Fibroblast of skin of right quadriceps (primary cell): ENCODE data around the gene SMCO2.

Experiments used
- DNase-seq: peaks from one replicate; pipeline ENCODE4 v3.0.0-alpha.2; 2013

SMCO2 gene

DNA sequence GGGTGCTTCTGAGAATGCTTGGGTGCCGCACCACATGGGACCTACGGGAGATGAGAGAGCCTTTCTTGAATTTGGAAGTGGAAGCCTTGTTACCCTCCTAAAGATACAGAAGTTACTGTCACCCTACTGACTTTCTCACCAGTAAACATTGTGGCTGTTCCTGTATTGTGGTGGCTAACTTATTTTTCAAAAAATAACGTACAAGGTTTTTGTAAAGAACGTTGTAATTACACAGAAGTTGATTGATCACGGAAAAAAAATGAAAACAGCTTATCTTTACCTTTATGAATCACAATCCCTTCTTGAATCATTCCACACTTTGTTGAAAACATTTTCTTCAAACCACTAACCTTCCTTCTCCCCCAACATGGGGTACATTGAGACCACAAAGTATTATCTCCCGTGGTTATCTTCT lies 55.5 kb downstream of the SMCO2 start:
- no peak for DNase-seq

DNA sequence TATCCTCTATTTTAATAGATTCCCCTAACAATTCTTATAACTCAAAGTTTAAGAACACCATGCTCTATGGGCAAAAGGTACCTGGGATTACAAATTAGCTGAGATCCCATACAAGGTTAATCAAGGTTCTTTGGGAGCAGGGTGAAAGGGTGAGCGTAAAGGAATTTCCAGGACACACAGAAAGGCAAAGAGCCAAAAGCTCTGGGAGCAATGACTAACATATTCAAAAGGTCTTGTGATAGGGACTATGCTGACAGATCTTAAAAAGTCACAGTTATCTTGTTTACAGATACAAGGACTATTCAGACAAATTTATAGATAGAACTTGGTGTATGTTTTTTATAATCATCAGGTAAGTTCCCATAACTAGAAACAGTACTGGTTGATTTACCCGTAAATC lies 58.0 kb downstream of the SMCO2 start:
- peak; percentile 49 for DNase-seq

DNA sequence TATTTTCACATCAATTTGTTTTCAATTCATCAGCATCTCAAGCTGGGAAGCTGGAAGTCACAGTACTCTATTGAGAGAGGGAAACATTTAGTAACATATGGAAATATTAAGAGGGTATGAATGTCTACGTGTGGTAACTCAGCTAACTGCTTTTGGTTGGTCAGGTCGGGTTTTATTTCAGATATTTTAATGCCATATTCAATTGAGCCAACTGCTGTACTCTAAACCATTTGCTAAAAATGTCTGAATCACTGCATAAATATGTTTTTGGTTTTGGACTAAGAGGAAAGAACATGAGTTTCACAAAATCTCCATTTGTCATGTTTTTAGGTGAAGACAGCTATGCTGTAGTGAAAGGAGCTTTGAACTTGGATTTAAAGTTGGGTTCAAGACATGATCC lies 58.6 kb downstream of the SMCO2 start:
- DNase-seq, result peak; percentile 93

DNA sequence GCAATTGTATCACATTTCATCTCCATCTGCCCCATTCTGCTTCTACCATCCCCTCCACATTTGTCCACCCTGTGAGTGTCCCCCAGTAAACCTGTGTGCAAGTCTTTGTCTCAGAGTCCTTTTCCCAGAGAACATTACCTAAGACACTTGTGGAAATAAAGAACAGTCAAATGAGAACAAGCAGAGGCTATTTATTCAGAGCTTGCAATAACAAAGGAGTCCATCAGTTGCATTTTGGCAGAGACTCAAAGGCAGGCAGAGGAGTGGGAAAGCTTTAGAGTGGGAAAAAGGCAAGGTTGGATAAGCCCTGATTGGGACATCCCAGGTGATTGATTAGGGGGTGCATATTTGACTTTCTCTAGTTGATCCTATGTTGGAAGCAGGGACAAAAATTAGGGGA lies 59.2 kb downstream of the SMCO2 start:
- no peak for DNase-seq

DNA sequence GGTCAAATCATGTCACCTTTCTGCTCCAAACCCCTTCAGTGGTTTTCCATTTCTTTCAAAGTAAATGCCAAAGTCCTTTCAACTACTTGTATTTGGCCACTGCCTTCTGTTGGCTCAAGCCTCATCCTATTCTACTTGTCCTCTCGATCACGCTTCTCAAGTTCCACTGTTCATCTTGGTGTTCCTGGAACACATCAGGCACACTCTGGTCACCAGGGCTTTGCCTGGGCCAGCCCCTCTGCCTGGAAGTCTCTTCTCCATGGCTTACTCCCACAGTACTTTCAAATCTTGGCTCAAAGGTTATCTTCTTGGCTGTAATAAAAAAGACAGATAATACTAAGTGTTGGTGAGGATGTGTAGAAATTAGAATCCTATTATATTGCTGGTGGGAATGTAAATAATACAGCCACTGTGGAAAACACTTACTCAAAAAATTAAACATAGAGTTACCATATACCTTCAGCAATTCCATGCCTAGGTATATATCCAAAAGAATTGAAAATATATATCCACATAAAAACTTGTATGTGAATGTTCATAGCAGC lies 60.2 kb downstream of the SMCO2 start:
- no peak for DNase-seq

DNA sequence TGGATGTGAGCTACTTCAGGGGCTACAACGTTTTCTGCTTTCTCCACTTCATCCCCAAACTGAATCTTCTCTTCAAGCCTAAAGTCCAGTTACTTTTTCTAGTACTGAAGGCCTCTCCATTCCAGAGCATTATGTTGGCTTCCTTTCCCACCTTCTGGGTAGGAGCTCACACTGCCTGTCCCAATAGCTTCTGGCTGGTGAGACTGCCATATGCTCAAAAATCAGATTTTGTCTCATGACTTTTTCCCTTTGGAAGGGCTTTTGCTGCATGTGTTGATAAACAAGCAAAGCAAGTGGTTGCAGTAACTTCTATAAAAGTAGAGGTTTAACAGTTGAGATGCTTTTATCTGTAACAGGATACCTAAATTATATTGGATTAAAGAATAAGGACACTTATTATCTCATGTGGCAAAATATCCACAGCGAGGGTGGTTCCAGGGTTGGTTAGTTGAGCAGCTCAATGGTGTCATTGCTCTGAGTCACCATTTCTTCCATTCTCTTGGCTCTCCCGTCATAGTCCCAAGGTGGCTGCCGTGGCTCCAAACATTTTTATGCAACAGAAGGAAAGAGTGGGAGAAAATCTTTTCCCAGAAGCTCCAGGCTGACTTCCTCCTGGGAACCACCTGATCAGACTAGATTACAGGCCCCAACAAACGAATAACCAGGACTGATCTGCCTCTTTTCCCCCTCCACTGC lies 62.3 kb downstream of the SMCO2 start:
- no peak for DNase-seq

DNA sequence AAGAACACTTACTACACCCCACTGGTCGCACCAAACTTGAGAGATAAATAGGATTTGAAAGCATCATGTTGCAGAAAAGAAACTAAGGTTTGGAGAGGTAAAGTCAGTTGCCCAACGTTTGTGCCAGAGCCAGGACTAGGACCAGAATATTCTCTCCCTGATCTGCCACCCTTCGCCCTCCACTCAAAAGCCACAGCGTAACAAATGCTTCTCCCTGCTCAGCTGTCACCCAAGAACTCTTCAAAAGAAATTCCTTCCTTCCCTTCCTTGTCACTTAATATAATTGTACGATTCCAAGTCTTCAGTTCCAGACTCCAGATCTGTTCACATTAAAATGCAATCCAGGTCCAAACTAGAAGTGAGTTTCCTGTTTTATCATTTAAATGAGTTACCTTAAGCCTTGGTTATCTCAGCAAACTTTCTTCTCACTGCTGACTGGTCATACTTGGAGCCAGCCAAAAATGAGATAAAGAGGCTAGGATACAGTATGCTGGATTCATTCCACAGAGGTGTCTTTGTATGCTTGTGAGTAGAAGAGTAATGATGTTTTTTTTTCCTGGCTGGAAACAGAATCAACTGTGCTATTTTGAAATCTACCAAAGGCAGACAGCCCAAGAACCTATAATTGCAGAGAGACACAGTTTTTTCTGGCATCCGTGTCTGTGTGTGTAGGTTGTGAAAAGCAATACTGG lies 64.6 kb downstream of the SMCO2 start:
- DNase-seq, result peak; percentile 46

DNA sequence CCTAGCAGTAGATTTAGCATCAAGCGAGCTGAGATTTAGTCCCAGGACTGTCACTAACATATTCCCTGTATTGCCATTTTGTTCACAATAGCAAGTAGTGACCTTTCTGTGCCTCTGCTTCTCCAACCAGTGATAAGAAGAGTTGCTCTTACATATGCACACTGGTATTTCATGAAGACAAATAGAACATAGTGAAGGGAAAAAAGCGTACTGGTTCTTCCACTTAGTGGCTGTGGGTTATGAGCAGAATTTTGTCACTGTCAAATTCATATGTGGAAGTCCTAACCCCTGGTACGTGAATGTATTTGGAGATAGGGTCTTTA lies 65.1 kb downstream of the SMCO2 start:
- no peak for DNase-seq

DNA sequence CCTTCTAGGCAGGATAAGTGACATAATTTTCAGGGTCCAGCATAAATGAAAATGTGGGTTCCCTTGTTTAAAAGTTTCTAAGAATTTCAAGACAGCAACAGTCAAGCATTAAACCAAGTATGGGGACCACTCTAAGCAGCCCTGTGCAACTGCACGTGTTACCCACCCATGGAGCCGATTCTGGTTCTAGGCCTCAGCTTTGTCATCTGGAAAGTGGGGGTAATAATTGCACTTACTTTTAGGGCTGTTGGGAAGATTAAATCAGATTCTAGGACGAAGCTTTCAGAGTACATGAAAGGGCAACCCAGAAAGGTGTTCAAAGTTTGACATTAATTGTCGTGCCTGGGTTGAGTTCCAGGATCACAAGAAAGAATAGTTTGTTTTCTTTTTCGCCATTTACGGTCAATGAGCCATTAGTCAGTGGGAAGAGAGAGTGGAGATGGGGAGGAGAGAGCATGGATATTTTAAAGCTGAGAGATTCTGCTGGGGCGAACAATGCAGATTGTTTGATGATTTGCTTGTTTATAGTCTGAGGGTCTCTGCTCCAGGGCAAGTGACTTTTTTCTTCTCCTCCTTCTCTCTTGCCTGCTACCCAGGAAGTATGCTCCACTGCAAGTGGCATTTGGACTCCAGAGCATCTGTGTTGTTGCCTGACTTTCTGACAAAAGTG lies 66.8 kb downstream of the SMCO2 start:
- no peak for DNase-seq

DNA sequence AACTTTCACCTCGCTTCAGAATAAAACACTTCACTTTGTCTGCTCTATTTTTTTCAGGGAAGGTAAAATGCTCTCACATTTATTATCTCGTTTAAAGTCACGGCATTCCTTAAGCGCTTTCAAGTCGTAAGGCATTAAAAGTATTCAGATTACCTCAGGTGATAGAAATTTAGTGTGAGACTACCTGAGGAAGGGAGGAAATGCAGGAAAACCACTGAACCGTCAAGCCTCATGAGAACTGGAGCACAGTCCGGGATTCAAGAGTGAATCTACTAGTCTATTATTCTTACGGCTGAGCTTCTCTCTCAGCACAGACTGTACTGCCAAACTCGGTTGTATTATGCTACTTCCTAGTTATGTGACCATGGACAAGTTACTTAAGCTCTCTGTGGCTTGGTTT lies 69.1 kb downstream of the SMCO2 start:
- no peak for DNase-seq

DNA sequence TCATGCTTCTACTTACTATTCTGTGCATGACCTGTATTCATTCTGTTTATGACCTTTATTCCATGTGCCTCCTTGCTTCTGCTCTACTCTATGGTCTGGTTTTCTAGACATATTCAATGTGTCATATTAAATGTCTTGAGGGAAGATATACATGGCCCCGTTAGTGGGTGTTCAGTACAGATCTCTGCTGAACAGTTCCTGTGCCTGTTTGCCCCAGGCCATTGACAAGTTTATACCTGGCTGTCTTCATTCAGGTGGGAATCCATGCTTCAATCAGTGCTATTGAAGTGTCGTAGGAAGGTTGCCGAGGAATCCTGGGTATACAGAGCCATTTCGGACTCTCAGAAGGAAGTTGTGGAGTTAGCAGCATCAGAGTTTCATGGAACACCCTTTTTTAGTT lies 70.1 kb downstream of the SMCO2 start:
- DNase-seq, result no peak

DNA sequence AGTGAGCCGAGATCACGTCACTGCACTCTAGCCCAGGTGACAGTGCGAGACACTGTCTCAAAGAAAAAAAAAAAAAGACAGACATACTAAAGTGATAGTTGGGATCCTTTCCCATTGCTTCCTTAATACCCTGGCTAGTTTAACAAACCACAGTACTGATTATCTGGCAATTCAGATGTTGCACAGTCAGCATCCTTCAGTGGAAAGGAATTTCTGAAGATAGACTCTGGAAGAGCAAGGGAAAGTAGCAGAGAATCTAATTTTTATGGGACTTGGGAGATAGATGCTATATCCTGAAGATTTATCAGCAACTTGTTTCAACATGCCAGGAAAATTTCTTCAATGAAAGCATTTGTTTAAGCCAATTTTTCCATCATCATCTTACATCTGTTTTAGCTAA lies 71.0 kb downstream of the SMCO2 start:
- DNase-seq, result peak; percentile 31

DNA sequence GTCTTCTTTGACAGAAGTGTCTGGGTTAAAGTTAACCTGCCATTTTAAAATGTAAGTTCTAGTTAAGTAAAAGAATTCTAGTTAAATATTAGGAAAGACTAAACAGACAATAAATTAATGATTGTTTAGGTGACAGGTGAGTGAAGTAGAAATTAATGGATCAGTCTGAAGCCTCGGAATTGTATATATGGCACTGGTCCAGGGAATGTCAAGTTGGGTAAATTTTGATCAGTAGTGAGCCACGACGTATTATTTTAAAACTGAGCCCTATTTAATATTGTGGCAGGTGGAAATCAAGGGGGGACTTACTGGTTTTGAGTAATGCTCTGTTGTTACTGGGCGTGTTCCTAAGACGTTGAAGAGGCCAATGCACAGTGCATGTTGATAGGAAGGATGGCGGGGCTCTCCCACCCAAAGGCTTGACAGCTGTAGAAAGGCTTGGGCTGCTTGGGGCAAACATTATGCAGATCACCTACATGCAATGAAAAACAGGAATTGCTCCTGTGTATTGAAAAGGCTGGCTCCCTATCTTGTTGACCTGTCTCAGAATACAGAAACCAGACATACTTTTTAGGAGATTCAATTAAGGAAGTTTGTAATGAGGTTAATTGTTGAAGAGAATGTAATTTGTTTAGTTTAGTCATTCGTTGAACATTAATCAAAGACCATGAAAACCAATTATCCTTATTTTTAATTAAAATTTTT lies 71.6 kb downstream of the SMCO2 start:
- no peak for DNase-seq

DNA sequence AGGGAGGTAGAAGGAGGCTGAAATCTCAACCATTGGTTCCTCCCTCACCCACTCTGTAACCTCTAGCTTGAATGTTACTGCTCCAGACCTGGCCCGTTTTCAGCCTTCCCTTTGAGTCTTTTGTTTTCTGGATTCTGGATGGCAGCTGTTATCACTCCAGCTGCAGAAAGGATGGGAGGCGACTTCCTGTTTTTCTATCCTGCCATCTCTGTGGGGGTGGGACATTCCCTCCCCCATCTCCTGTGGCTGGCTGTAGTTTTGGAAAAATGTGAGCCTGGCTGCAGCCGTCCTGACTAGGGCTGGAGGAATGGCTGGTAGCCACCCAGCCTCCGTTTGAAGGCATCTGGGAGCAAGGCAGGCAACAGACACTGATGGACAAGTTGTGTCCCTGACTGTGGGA lies 74.5 kb downstream of the SMCO2 start:
- peak; percentile 57 for DNase-seq

DNA sequence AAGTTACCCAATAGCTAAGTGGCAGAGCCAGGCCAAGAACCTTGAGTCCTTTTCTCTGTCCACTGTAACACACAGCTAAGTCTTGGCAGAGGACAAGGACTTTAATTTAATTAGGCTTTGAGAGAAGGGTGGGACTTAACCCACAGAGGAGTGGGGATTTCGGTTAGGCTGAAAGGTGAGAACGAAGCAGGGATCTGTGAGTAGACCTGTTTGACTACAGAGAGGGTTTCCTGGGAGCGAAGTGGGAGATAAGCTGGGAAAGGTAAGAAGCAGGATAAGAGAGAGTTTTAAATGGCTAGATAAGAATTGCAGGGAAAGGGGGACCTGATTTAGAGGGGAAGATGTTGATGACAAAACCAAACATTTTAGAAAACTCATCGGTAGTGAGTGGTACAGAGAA lies 75.4 kb downstream of the SMCO2 start:
- DNase-seq, result no peak

DNA sequence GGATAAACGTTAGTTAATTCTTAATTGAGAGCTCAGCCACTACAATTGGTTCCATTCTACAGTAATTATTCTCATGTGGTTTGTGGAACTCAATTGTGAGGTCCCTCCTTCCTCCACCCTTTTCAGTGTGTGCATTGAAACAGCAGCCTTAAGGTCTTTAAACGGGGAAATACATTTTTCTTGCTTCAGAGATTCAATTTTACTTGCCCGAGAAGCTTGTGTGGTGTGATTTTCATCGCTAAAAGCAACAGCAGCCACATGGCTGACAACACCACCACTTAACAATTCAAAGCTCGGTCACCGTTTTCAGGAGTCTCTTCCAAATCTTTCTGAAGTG lies 76.7 kb downstream of the SMCO2 start:
- DNase-seq, result no peak

DNA sequence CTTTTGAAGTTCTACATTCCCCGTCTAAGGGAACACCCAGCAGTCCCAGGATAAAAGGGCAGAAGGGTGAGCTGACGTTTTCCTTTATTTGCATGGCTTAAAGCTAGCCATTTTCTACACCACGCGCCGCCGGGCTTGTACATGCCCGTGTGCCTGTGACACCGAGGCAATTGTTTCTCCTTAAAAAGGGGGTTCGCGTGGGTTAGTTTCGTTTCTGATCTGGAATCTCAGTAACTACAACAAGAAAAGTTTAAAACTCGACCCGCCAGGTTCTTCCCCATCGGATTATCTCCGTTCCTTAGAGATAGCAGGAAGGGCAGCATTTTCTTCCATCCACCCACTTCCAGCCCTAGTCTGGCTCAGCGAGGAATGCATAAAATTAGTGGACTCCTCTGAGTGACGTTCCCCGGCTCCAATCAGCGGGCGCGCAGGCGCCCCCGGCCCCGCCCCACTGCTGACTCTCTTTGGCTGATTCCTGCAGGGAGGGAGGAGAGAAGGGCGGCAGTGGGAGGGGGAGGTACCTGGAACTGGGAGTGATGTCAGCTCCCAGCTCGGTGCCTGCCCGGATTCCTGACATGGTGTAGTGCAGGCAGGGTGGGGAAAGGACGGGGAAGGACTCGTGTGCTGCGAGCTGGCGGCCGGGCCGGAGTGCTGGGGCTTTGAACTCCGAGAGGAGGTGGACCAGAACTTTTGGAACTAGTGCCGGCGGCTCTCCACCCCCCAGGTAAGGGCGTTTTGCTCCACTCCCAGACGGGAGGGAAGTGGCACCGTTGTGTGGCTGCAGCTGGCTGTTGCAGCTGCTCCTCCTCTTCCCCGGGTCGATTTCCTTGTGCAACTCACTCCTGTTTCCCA lies 77.3 kb downstream of the SMCO2 start, which contains the start of gene PPFIBP1:
Gene PPFIBP1 (plus strand): TSS at position 565 of the 852 bp plus-strand sequence. CDS start 109,191 bp downstream, outside the sequence.
- DNase-seq, result peak; percentile 99

DNA sequence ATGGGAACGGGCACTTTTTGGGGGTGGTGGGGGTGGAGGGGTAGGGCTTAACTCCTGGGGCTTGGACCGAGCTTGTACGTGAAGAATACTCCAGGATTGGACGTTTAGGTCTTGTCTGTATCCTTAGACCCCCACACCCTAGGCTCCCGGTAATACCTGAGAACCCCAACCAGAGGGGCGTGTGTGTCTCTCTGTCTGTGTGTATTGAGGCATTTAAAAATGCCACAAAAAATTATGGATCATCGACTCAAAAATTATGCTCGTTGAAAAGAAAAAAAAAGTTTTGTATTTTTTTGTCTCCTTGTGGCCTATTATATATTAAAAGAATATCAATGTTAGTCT lies 77.9 kb downstream of the SMCO2 start:
- no peak for DNase-seq

DNA sequence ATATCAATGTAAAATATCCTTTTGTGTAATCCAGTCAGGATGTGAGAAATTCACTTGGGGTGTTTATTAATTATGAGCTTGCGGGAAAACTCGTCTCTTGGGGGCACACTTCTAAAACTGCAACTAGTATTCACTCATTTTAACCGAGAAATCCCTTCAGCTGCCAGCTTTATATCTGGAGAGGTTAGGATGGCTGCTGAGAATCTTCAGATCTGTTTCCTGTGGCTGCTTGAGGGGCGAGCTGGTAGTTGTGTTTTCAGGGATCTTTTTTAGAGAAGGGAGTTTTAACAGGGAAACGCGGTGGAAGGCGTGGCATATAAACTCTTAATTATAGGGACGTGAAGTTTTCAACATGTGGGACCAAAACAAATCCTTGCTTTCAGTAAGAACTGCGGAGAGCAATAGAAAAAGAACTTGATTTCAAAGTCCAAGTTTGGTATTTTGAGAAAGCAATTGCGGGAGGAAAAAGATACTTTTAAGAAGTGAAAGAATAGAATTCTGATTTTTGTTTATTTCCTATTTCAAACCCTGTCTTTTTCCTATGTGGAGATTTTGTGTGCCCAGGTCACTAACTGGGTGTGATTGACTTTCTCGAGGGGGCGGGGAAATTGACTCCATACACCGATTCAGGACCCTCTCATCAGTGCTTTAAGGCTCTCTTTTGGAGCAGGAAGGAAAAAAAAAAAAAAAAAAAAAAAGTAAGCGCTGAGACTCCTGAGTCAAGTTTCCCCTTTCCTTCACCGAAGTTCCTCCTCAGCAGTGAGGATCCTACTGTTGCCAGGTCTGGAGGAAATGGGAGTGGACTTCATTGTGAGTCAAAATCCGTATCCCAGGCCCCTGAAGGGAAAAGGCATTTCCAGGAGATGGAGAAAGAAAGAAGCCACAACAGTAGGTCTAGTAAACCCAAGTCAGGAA lies 78.6 kb downstream of the SMCO2 start:
- peak; percentile 82 for DNase-seq

DNA sequence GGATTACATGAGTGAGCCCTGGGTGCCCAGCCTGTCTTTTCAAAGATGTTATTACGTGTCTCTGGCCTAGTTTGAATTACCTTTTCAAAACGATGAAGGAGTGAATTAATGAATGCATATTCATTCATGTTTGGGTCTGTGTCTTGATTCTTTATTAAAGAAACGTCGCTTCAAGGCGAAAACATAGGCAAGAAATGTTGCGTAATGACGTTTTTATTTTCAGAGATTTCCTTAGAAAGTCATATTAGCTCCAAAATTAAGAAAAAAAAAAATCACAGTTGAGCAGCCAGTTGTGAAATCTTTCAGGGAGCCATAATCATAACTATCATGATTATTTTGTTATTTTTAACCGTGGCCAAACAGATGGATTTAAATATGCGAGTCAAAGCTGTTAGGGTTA lies 81.0 kb downstream of the SMCO2 start:
- DNase-seq, result no peak

DNA sequence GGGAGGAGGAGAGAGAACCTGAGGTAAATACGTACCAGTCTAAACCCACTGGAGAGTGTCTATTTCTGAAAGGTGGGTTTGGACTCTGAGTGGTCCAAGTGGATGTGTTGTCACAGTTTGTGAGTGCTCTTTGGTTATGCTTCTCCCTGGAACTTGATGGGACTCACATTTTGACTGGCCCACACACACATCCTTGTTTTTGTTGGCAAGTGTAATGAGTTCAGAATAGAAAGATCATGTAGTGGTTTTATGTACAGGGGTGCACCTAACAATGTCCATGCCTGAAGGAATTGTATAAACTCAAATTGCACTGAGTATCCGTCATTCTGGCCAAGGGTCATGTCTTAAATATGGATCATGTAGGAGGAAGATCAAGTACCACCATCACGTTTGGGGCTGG lies 82.3 kb downstream of the SMCO2 start:
- no peak for DNase-seq
